Upper lobe of left lung (tissue), 4 donors: Measurements from ENCODE around the gene PPP1R13B.

ENCODE experiments used
- CTCF ChIP-seq, 6 experiments: fragments of 450-650 bp in 4 of 6; fragments of 200-600 bp in 2 of 6; sonication (generic) in 2 of 6; IDR thresholded peaks; one replicate each; pipeline ENCODE4 v1.5.1; 2016 to 2019; ENCODE audit warnings: antibody characterized with exemption in 6 of 6
- POLR2AphosphoS5 ChIP-seq, 2 donors: sonication (generic); formaldehyde crosslinking; IDR thresholded peaks; one replicate each; pipeline ENCODE4 v1.5.1; 2017; ENCODE audit warnings: antibody characterized with exemption in 2 of 2

- TF ChIP-seq CTCF (IDR thresholded peaks at IDR 0.05) (no peak), POLR2AphosphoS5 (IDR thresholded peaks at IDR 0.05) (no peak)
These were observed 28.5 kb downstream of the PPP1R13B start for GRCh38 chr14:103818870-103819269.
